HFF-Myc (cell line): ENCODE results near the gene NAA40.

Experiments
- DNase-seq: peaks from one replicate; pipeline ENCODE4 v3.0.0-alpha.2; 2011; ENCODE audit warnings: low read depth; ENCODE audit errors: extremely low read depth
- H3K4me3 ChIP-seq: replicated peaks from 2 replicates; pipeline ENCODE4 v1.5.1; 2011; ENCODE audit warnings: low read depth, mild to moderate bottlenecking, control low read depth, low read length
- TF ChIP-seq, protein P1 (sequence below): IDR thresholded peaks from 2 replicates; pipeline ENCODE4 v1.5.1; 2012; ENCODE audit warnings: mild to moderate bottlenecking, low read depth, low read length, control low read depth; ENCODE audit errors: missing control alignments

NAA40 gene

DNA sequence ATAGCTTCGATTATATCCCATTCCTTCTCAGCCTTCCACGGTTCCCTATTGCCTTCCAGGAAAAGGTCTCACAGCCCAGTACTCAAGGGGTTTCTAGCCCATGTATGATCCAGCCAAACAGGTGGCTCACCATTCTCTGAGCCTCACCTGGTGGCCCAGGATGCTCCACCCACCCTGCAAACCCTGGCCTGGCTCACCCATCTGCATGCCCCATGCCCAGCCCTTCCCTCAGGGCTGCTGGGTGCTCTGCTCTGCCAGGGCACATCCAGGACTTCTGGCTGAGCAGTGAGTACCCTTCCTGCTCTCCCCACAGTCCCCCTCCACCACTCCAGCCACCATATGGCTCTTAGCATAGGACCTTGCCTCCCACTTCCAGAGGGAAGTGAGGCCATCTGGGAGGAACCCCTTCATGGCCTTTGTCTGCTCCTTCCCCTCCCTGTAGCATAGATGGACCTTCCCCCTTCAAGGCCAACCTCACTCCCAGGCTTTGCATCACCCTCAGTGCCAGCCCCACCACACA is 16.1 kb upstream of the NAA40 start:
- no peak for DNase-seq
- no peak overlapping the region for H3K4me3 ChIP-seq
- TF ChIP-seq, protein P1, sequence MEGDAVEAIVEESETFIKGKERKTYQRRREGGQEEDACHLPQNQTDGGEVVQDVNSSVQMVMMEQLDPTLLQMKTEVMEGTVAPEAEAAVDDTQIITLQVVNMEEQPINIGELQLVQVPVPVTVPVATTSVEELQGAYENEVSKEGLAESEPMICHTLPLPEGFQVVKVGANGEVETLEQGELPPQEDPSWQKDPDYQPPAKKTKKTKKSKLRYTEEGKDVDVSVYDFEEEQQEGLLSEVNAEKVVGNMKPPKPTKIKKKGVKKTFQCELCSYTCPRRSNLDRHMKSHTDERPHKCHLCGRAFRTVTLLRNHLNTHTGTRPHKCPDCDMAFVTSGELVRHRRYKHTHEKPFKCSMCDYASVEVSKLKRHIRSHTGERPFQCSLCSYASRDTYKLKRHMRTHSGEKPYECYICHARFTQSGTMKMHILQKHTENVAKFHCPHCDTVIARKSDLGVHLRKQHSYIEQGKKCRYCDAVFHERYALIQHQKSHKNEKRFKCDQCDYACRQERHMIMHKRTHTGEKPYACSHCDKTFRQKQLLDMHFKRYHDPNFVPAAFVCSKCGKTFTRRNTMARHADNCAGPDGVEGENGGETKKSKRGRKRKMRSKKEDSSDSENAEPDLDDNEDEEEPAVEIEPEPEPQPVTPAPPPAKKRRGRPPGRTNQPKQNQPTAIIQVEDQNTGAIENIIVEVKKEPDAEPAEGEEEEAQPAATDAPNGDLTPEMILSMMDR: no peak

DNA sequence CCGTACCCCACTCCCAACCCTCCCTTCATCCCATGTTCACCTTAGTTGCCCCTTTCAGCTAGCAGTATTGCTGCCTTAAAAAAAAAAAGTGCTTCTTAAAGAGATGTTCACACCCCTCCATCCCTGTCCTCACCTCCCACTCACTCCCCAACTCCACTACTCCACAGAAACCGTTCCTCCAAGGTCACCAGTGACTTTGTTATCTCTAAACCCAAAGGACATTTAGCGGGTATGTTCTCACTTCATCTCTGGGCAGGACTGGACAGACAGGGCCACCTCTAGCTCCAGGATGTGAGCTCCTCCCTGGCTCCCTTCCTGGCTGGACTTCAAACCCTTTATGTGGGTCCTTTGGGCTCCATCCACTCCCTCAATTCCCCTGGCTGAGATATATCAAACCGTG is 15.5 kb upstream of the NAA40 start:
- no peak overlapping the region for H3K4me3 ChIP-seq
- no peak for DNase-seq
- TF ChIP-seq, protein P1: no peak

DNA sequence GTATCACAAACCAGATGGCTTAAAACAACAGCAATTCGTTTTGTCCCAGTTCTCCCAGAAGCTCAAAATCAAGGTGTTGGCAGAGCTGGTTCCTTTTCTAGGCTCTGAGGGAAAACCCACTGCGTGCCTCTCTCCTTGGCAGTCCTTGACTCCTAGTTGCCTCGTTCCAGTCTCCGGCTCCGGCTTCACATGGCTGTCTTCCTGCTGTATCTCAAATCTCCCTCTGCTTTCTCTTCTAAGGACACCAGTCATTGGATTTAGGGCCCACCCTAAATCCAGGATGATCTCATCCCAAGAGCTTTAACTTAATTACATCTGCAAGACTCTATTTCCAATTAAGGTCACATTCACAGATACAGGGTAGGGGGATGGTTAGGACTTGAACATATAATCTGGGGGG is 9.2 kb upstream of the NAA40 start:
- no peak for DNase-seq
- TF ChIP-seq, protein P1: no peak
- no peak overlapping the region for H3K4me3 ChIP-seq

DNA sequence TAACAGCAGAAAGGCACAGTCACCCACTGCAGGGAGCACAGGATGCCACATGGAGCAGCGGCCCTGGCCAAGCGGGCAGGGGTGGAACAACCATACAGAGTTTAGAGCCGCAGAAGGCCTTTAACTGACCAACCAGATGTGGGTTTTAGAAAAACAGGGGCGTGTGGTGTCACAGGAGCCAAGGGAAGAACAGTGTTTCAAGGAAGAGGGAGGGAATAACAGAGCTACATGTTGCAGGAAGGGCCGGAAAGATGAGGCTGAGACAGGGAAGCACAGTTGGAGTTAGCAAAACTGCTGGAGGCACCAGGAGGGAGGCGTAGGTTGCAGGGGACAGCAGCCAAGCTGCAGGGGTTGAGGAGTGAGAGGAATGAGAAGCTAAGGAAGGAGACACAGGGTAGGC is 7.8 kb upstream of the NAA40 start:
- DNase-seq: no peak
- H3K4me3 ChIP-seq: no peak overlapping the region
- TF ChIP-seq, protein P1: no peak

DNA sequence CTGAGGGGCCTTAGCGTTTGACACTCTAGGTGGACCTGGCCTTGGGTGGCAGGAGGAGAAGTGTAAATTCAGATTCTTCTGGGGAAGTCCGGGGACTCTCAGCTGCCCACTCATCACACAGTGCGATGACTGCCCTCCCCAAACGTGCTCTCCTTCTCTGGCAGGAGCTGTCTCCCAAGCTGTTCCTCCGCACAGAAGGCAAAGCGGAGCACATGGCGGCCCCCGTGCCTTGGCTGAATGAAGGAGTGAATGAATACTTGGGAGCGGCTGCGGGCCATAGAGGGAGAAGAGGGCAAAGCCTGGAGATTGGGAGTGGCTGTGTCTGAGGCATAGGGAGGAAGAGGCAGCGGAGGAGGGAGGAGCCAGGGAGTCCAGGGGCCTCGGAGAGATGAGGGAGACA is 6.9 kb upstream of the NAA40 start:
- TF ChIP-seq, protein P1: no peak
- H3K4me3 ChIP-seq: no peak overlapping the region
- no peak for DNase-seq

DNA sequence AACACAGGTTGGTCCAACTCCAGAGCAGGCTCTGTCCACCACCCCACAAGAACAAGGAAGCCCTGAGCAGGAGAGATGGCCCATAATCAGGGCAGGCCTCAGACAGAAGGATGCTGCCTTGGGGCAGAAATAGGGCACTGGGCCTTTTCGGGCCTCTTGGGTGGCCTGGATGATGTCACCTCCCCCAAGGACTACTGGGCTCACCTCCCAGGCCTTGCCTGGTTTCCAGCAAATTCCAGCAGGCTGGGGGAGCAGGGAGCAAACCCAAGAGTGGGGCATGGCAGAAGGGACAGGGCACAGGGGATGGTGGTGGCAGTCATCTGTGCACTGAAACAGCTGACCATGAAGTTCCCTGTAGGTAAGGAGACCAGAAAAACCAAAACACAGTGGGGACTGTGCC is 5.3 kb upstream of the NAA40 start:
- TF ChIP-seq, protein P1: no peak
- DNase-seq: no peak
- H3K4me3 ChIP-seq: no peak overlapping the region
